GM10266 (cell line): Measurements from ENCODE around the gene ELAVL2.

ENCODE experiments used
- DNase-seq: peaks from one replicate; pipeline ENCODE4 v3.0.0; 2012; ENCODE audit errors: extremely low spot score
- TF ChIP-seq, protein P1 (sequence below): IDR thresholded peaks from 2 replicates; pipeline ENCODE4 v1.5.1; 2012; ENCODE audit warnings: mild to moderate bottlenecking, low read depth; ENCODE audit not compliant: control insufficient read depth, insufficient read depth; ENCODE audit errors: missing control alignments

ELAVL2 gene

DNA sequence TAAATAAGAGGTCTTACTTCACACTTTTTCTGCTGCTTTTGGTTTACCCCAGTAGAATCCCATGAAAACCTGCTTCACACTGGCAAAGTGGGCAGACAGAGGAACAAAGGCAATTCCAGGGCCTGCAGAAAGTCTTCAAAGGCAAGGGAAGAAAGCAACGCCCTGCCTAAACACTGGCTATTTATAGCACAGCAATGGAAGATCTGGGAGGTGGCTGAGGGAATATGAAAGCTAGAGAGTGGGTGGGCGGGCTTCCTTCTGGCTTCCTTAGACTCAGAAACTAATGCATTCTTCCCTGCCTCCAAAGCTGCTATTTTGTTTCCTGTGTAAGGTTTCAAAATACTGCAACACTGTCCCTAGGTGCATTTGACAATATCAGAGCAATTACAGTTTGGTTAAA, 46.8 kb downstream of the ELAVL2 start:
- no peak for DNase-seq
- TF ChIP-seq, protein P1, sequence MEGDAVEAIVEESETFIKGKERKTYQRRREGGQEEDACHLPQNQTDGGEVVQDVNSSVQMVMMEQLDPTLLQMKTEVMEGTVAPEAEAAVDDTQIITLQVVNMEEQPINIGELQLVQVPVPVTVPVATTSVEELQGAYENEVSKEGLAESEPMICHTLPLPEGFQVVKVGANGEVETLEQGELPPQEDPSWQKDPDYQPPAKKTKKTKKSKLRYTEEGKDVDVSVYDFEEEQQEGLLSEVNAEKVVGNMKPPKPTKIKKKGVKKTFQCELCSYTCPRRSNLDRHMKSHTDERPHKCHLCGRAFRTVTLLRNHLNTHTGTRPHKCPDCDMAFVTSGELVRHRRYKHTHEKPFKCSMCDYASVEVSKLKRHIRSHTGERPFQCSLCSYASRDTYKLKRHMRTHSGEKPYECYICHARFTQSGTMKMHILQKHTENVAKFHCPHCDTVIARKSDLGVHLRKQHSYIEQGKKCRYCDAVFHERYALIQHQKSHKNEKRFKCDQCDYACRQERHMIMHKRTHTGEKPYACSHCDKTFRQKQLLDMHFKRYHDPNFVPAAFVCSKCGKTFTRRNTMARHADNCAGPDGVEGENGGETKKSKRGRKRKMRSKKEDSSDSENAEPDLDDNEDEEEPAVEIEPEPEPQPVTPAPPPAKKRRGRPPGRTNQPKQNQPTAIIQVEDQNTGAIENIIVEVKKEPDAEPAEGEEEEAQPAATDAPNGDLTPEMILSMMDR = no peak

DNA sequence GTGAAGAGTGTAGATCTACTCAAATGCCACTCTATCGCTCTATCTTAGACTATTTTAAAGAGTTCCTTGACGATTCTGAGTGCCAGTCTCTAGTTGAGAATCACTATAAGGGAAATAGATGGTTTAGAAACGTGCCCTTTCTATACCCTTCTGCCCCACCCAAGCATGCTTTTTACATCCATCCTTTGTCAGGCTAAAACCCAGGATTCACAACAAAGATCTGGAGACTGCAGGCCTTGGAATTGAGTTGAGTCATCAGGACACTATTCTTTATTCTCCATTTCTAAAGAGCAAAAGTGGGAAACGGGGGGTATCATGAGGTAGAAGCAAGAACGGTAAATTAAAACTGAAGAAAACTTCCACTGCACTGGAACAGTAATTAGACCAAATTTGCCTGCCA, 48.7 kb downstream of the ELAVL2 start:
- DNase-seq = no peak
- TF ChIP-seq, protein P1 = no peak

DNA sequence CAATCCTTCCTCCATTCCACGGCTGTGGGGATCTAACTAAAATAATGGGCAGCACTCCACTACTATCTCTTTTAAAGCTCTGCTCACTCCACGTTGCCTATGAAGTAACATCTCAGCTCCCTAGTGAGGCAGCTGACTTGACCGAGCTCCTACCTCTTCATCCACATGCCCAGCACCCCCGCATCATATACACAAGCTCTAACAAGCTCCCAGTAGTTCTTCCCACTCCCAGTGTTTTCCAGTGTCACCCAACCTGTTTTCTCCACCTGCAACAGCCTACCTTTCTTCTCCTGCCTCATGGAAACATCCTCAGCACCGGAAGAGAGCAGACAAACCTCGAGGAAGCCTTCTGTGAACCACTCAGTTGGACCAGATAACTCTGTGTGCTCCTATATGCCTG, 50.5 kb downstream of the ELAVL2 start:
- TF ChIP-seq, protein P1 = no peak
- no peak for DNase-seq

DNA sequence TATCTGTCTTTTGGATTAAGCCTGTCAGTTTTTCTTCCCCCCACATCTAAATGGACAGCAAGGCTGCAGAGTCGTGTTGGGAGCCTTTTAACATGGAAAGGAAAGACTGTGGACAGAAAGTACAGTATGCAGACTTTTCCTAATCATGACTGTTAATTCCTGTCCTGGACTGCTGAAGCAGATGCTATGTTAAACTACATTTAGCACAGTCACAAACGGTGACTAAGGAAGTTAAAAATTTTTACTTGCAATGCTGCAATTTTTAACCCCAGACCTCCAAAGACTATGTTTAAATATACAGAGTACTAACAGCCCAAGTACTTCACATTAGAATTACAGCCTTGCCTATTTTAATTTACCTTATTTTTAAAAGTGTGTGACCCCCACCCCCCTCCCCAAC, 51.8 kb downstream of the ELAVL2 start:
- TF ChIP-seq, protein P1 = no peak

DNA sequence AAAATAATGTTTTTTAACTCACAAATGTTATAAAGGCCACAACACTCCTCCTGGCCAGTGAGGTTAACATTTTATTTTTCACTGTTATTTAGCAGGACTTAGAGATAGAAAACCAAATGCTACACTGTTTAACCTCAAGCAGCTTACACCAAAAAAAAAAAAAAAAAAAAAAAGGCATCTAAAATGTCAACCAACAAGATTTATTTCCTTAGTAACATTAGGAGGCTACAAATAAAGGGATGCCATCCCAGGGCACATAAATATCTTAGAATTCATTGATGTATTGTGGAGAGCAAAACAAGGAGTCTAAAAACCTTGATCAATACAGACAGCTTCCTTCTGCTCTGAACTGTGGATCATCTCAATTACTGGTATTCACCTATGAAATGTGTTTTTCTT, 53.7 kb downstream of the ELAVL2 start:
- TF ChIP-seq, protein P1 = no peak
- DNase-seq = no peak

More for the DNA sequence above, 51.8 kb downstream of the ELAVL2 start:
- DNase-seq = no peak

DNA sequence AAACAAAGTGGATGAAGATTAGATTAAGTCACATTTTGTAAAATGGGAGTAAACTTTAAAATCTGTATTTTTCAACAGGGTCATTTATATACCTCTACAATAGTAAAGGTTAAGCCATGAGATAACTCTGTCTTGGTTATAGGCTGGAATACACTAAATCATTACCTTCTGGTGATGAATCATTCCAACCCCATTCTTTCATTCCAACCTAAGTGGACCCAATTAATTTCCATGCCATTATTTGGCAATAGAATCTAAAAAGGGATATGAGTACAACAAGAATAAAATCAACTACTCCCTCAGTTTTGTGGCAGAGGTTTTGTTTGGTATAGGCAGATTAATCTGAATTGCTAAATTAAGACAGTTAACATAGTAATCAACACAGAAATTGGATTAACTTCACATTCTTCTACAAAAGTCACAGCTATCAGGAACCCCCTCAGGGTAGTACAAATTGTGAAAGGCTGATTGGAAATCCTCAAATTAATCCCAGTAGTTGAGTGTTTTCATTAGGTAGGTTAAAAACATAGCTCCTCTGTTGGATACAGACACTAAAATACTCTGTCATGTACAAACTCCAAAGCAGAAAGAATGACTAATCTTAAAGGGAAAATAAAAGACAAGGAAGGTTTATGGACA, 54.2 kb downstream of the ELAVL2 start:
- no peak for DNase-seq
- TF ChIP-seq, protein P1 = no peak

DNA sequence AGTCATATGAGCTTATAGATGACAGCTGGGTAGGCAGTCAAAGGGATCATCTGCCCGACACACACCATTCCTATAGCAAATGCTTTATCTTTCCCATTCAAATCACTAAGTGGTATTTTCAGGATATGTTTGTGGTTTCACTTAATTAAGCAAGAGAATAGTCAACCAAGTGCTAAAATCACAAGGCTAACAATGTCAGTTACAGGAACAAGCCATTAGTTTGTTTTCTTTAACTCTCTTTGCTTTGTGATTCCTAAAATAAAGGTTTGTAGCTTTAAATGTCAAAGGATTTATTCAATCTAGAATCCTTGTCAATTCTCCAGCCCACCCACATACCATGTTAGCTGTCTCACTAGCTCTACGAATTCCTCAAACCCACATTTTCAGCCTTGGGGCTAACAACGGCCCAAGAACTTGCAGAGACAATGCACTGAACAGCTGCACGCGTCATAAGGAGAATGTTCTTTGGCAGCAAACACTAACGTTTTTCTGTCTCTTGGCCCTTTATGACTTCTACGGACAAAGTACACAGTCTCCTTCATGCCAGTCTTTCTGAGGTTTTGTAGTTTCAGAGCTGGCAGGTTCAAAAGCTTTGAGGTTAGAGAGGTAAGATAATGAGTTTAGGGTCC, 56.6 kb downstream of the ELAVL2 start:
- TF ChIP-seq, protein P1 = no peak
- DNase-seq = no peak
